ENCODE results near the gene DCAF8. TPM values are rescaled to one million over a fixed set of nuclear protein-coding genes. Genes with fewer than 3 reads are reported as not detected.

The DCAF8 gene
- total and polyA plus RNA-seq, 2 donors (not counting 3 experiments of a cell fraction or from before 2014, with no cell fraction given), result 85.5 to 106 TPM

GRCh38 chr1:160247053-160247452, 15.3 kb downstream of the DCAF8 start:
- Histone ChIP-seq H3K4me1 (ENCODE audit: control insufficient read depth, extremely low read depth, insufficient read depth, low read length) (peaks cover 5% of the 10 kb centered on the region), H3K9ac (replicated peaks; ENCODE audit: extremely low read depth, insufficient read depth, low read length) (no peak overlapping the region), H3K27ac (ENCODE audit: insufficient read depth, low read depth, low read length) (no peak overlapping the region), H3K27me3 (ENCODE audit: control insufficient read depth in 2 of 2, insufficient read depth in 2 of 2, low read length in 2 of 2) (no peaks in the 10 kb centered on the region), H3K9me3 (replicated peaks; ENCODE audit: control insufficient read depth, insufficient read depth, low read length) (no peaks in the 10 kb centered on the region), H3K9me1 (replicated peaks; ENCODE audit: control insufficient read depth, extremely low read depth, insufficient read depth, low read length) (no peaks in the 10 kb centered on the region), H3K36me3 (ENCODE audit: control insufficient read depth in 2 of 2, extremely low read depth in 1 of 2, insufficient read depth in 2 of 2, low read length in 2 of 2) (no peaks in the 10 kb centered on the region), H3K4me3 (replicated peaks in 1 of 3; ENCODE audit: insufficient read depth in 1 of 3, low read depth in 1 of 3, low read length in 3 of 3) (no peak overlapping the region), H3K79me2 (ENCODE audit: control insufficient read depth, insufficient read depth, low read length) (peaks cover 44% of the 10 kb centered on the region), H4K20me1 (replicated peaks; ENCODE audit: control insufficient read depth, extremely low read depth, insufficient read depth, low read length) (peaks cover 2% of the 10 kb centered on the region), H2AFZ (ENCODE audit: low read depth, low read length) (no peak overlapping the region), H3K4me2 (ENCODE audit: insufficient read depth, low read length) (no peak overlapping the region)
- dilution Hi-C loops (cut with MboI; ENCODE audit: extremely low pct_ligation_motif_present, low sequenced_read_pairs) (no loop called here), intact Hi-C loops (cut with micrococcal nuclease) (no loop called here)
- TF ChIP-seq MAX (IDR thresholded peaks at IDR 0.05; ENCODE audit: insufficient read depth, insufficient read length), result no peak
- no peak for TF ChIP-seq JUN (IDR thresholded peaks at IDR 0.05; ENCODE audit: borderline replicate concordance, insufficient read depth, insufficient read length, low read depth)
- TF ChIP-seq, protein P1, sequence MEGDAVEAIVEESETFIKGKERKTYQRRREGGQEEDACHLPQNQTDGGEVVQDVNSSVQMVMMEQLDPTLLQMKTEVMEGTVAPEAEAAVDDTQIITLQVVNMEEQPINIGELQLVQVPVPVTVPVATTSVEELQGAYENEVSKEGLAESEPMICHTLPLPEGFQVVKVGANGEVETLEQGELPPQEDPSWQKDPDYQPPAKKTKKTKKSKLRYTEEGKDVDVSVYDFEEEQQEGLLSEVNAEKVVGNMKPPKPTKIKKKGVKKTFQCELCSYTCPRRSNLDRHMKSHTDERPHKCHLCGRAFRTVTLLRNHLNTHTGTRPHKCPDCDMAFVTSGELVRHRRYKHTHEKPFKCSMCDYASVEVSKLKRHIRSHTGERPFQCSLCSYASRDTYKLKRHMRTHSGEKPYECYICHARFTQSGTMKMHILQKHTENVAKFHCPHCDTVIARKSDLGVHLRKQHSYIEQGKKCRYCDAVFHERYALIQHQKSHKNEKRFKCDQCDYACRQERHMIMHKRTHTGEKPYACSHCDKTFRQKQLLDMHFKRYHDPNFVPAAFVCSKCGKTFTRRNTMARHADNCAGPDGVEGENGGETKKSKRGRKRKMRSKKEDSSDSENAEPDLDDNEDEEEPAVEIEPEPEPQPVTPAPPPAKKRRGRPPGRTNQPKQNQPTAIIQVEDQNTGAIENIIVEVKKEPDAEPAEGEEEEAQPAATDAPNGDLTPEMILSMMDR (IDR thresholded peaks at IDR 0.05; ENCODE audit: extremely low read depth in 1 of 2, insufficient read depth in 1 of 2, low read depth in 1 of 2, low read length in 2 of 2), result no peak
- no peak for TF ChIP-seq MYC (IDR thresholded peaks at IDR 0.05; ENCODE audit: low read depth, low read length)
- no peak for TF ChIP-seq EZH2 (IDR thresholded peaks at IDR 0.05; ENCODE audit: borderline replicate concordance, low read depth, low read length, severe bottlenecking)
- TF ChIP-seq GATA2 (IDR thresholded peaks at IDR 0.05; ENCODE audit: insufficient read depth, insufficient read length, low read depth, low read length), result no peak
- no peak for TF ChIP-seq POLR2AphosphoS5 (IDR thresholded peaks at IDR 0.05; ENCODE audit: insufficient read depth, low read depth, low read length)
- no peak for TF ChIP-seq FOS (IDR thresholded peaks at IDR 0.05; ENCODE audit: borderline replicate concordance, insufficient read depth, low read length)
- no peak for TF ChIP-seq POLR2A (IDR thresholded peaks at IDR 0.05; ENCODE audit: low read depth, low read length)
- FAIRE-seq (no peak), DNase-seq (ENCODE audit: low read depth, low spot score) (no peak)
- ChIA-PET POLR2A (interaction anchor here (0.6 kb wide), 1 partner anchor 23 kb away, joined by 3 read pairs; no protein-coding TSS in a partner anchor), CTCF (interaction anchor here (7.5 kb wide), 1 partner anchor 54 kb away, joined by 61 read pairs; no protein-coding TSS in a partner anchor)
- BruUV-seq (replicated peaks), result no TSS peak

Data from endothelial cell of umbilical vein (primary cell).